ENCODE measurements around the gene SLC23A2. TPM values are rescaled to one million over a fixed set of nuclear protein-coding genes. Genes with fewer than 3 reads are reported as not detected.

Gene SLC23A2
- polyA plus RNA-seq, 1 of the 3 experiments (the other 2 are of a cell fraction): 14.0 TPM

DNA sequence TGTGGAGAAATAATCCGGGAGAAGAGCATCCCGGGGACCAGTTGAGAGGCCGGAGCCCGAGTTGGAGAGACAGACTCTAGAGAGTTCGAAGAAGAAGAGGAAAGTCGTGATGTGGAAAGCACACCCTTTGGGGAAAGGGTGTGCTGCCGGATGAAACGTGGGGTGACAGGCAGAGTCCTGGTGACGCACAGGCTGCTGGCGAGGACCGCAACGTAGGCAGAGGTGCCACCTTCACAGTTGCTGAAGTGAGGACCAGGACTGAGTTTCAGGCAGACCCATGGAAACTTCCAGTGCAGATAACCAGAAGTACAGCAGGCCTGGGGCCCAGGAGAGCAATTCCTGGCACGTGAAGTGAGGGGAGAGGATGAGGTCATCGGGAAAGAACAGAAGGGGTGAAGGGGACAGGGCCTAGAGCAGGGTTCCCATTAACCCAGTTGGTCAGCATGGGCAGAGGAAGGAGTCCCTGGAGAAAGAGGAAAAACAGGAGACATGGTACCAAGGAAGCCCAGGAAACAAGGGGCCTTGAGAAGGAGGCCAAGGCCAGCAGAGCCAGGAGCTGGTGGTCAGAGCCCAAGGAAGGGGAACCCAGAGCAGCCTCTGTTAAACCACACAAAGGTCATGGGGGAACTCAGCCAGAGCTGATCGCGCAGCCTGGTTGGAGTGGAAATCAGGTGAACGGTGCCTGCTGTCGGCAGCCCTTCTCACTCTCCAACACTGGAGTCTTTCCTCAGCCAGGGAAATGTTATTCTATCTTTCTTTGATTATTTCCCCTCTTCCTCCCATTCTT, 195.5 kb downstream of the SLC23A2 start (continued):
- TF ChIP-seq GATA2 (CRISPR knock-in tag; IDR thresholded peaks at IDR 0.05): no peak
- no peak for TF ChIP-seq RCOR1 (IDR thresholded peaks at IDR 0.05; ENCODE audit: low read length)
- no peak for TF ChIP-seq POLR2AphosphoS5 (IDR thresholded peaks at IDR 0.05; ENCODE audit: low read depth, low read length)
- TF ChIP-seq, protein P1, sequence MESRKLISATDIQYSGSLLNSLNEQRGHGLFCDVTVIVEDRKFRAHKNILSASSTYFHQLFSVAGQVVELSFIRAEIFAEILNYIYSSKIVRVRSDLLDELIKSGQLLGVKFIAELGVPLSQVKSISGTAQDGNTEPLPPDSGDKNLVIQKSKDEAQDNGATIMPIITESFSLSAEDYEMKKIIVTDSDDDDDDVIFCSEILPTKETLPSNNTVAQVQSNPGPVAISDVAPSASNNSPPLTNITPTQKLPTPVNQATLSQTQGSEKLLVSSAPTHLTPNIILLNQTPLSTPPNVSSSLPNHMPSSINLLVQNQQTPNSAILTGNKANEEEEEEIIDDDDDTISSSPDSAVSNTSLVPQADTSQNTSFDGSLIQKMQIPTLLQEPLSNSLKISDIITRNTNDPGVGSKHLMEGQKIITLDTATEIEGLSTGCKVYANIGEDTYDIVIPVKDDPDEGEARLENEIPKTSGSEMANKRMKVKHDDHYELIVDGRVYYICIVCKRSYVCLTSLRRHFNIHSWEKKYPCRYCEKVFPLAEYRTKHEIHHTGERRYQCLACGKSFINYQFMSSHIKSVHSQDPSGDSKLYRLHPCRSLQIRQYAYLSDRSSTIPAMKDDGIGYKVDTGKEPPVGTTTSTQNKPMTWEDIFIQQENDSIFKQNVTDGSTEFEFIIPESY (IDR thresholded peaks at IDR 0.05; ENCODE audit: borderline replicate concordance, low read depth): no peak
- no peak for TF ChIP-seq MXI1 (IDR thresholded peaks at IDR 0.05; ENCODE audit: low read depth, low read length)
- TF ChIP-seq CHD2 (IDR thresholded peaks at IDR 0.05; ENCODE audit: low read length, partially characterized antibody): no peak

DNA sequence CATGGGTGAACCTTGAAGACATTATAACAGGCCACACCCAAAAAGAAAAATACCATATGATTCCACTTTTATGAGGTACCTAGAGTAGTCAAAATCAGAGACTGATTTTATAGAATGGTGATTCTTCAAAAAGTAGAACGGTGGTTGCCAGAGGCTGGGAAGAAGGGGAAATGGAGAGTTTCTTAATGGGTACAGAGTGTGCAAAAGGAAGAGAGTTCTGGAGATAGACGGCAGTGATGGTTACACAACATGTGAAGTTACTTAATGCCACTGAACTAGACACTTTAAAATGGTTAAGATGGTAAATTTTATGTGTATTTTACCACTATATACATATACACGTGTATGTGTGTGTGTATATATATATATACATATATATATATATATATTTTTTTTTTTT, 198.8 kb downstream of the SLC23A2 start:
- H3K79me2 ChIP-seq (ENCODE audit: insufficient read depth): no peaks in the 10 kb centered on the region
- no peaks in the 10 kb centered on the region for H3K36me3 ChIP-seq (replicated peaks in 1 of 2; ENCODE audit: control insufficient read depth in 1 of 2, insufficient read depth in 2 of 2, low read length in 1 of 2)
- H3K9me2 ChIP-seq: no peaks in the 10 kb centered on the region
- no peaks in the 10 kb centered on the region for H4K20me1 ChIP-seq (ENCODE audit: insufficient read depth)
- ChIA-PET POLR2A (no interaction called here), CTCF (no interaction called here)
- H3K27ac ChIP-seq (ENCODE audit: low read depth in 2 of 2, low read length in 1 of 2): no peak overlapping the region
- DNase-seq: no peak
- 66% methylated on average over 3 of the region's 3 CpGs for WGBS (ENCODE audit: low lambda C conversion rate)
- H3K4me3 ChIP-seq (ENCODE audit: low read depth in 2 of 2, low read length in 1 of 2): no peak overlapping the region
- no peaks in the 10 kb centered on the region for H3F3A ChIP-seq (replicated peaks; ENCODE audit: insufficient read depth)
- no peaks in the 10 kb centered on the region for H3K4me1 ChIP-seq (ENCODE audit: control insufficient read depth in 1 of 2, insufficient read depth in 2 of 2, low read depth in 1 of 2, low read length in 1 of 2)
- H3K27me3 ChIP-seq (ENCODE audit: insufficient read depth): no peaks in the 10 kb centered on the region
- no peaks in the 10 kb centered on the region for H3K9me3 ChIP-seq
- no peak overlapping the region for H3K4me2 ChIP-seq
- no peak for TF ChIP-seq SMC3 (IDR thresholded peaks at IDR 0.05; ENCODE audit: low read depth, low read length)
- TF ChIP-seq NRF1 (IDR thresholded peaks at IDR 0.05; ENCODE audit: low read depth, low read length): no peak
- TF ChIP-seq, protein P2, sequence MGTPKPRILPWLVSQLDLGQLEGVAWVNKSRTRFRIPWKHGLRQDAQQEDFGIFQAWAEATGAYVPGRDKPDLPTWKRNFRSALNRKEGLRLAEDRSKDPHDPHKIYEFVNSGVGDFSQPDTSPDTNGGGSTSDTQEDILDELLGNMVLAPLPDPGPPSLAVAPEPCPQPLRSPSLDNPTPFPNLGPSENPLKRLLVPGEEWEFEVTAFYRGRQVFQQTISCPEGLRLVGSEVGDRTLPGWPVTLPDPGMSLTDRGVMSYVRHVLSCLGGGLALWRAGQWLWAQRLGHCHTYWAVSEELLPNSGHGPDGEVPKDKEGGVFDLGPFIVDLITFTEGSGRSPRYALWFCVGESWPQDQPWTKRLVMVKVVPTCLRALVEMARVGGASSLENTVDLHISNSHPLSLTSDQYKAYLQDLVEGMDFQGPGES (IDR thresholded peaks at IDR 0.05; ENCODE audit: low read depth, low read length): no peak
- TF ChIP-seq, protein P3, sequence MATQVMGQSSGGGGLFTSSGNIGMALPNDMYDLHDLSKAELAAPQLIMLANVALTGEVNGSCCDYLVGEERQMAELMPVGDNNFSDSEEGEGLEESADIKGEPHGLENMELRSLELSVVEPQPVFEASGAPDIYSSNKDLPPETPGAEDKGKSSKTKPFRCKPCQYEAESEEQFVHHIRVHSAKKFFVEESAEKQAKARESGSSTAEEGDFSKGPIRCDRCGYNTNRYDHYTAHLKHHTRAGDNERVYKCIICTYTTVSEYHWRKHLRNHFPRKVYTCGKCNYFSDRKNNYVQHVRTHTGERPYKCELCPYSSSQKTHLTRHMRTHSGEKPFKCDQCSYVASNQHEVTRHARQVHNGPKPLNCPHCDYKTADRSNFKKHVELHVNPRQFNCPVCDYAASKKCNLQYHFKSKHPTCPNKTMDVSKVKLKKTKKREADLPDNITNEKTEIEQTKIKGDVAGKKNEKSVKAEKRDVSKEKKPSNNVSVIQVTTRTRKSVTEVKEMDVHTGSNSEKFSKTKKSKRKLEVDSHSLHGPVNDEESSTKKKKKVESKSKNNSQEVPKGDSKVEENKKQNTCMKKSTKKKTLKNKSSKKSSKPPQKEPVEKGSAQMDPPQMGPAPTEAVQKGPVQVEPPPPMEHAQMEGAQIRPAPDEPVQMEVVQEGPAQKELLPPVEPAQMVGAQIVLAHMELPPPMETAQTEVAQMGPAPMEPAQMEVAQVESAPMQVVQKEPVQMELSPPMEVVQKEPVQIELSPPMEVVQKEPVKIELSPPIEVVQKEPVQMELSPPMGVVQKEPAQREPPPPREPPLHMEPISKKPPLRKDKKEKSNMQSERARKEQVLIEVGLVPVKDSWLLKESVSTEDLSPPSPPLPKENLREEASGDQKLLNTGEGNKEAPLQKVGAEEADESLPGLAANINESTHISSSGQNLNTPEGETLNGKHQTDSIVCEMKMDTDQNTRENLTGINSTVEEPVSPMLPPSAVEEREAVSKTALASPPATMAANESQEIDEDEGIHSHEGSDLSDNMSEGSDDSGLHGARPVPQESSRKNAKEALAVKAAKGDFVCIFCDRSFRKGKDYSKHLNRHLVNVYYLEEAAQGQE (IDR thresholded peaks at IDR 0.05; ENCODE audit: low read depth, low read length): no peak
- TF ChIP-seq EZH2phosphoT487 (IDR thresholded peaks at IDR 0.05; ENCODE audit: borderline replicate concordance, low read depth): no peak
- no peak for TF ChIP-seq RCOR1 (IDR thresholded peaks at IDR 0.05; ENCODE audit: low read length)
- no peak for TF ChIP-seq RAD21 (IDR thresholded peaks at IDR 0.05; ENCODE audit: low read length)
- TF ChIP-seq GABPA (IDR thresholded peaks at IDR 0.05; ENCODE audit: low read depth): no peak
- no peak for TF ChIP-seq MEF2A (IDR thresholded peaks at IDR 0.05; ENCODE audit: borderline replicate concordance, low read depth)
- TF ChIP-seq EP300 (IDR thresholded peaks at IDR 0.05; ENCODE audit: borderline replicate concordance in 1 of 2, low read depth in 1 of 2, low read length in 1 of 2): no peak
- TF ChIP-seq JUND (IDR thresholded peaks at IDR 0.05): no peak
- H2AFZ ChIP-seq (ENCODE audit: low read depth): no peak overlapping the region
- no peak overlapping the region for H3K9ac ChIP-seq
